DOHH2 (cell line): ENCODE measurements around the gene CZIB.

Experiments used
- CTCF ChIP-seq: fragments of 200-600 bp; sonication (generic); IDR thresholded peaks from one replicate; pipeline ENCODE4 v1.5.1; 2014; ENCODE audit warnings: antibody characterized with exemption, mild to moderate bottlenecking, low read depth, low read length; ENCODE audit not compliant: poor library complexity, severe bottlenecking
- EZH2phosphoT487 ChIP-seq: fragments of 200-600 bp; sonication (generic); IDR thresholded peaks from 2 replicates; pipeline ENCODE4 v1.6.1; 2017; ENCODE audit warnings: borderline replicate concordance, mild to moderate bottlenecking, antibody characterized with exemption, low read length, moderate library complexity, mixed read lengths

- TF ChIP-seq CTCF (no peak), EZH2phosphoT487 (no peak)
These were observed 723 bp downstream of the CZIB start for GRCh38 chr1:53219711-53220110.
